K562 (cell line): ENCODE data around the gene SHISA6. TPM values are rescaled to one million over a fixed set of nuclear protein-coding genes. Genes with fewer than 3 reads are reported as not detected.

Source experiments
- ATAC-seq: fragments of 200-7000 bp; cut with Tn5 transposase; 3 replicates; pipeline ENCODE4 v1.9.1; 2020; ENCODE audit warnings: moderate library complexity
- BruUV-seq: library from RNA; stranded (reverse); fragments of 400-500 nt; replicated peaks from 2 replicates; lab custom pipeline; 2021; lab: Mats Ljungman, UMichigan
- CTCF ChIA-PET: fragments of 300-600 bp; formaldehyde crosslinking; extraction: SDS; loops from one replicate; lab custom pipeline; 2021; ENCODE audit warnings: low intra/inter-chr PET ratio; lab: Yijun Ruan, JAX
- POLR2A ChIA-PET: fragments of 300-600, 350-650 bp; sonication (Branson Sonifier 250); formaldehyde crosslinking; extraction: SDS; loops from one replicate; lab custom pipeline; 2021; ENCODE audit warnings: antibody characterized with exemption, inconsistent platforms; lab: Yijun Ruan, JAX
- DNase-seq, 4 experiments: peaks; one replicate each; pipeline versions ENCODE4 v3.0.0 to v3.0.0-alpha.2; 2011 to 2018; ENCODE audit warnings: low spot score in 3 of 4, mixed read lengths in 3 of 4; ENCODE audit errors: extremely low read depth in 1 of 4
- FAIRE-seq: peaks from 2 replicates; lab custom pipeline; 2011; peaks lifted over from hg19 to GRCh38; lab: Jason Lieb, UNC
- H2AFZ ChIP-seq: 2 replicates; pipeline ENCODE4 v1.6.0; 2011; ENCODE audit warnings: low read depth, low read length, control low read depth, inconsistent platforms
- H3K27ac ChIP-seq: fragments of 200-600 bp; 3 replicates; pipeline ENCODE4 v1.8.0; 2011; ENCODE audit warnings: low read depth, mild to moderate bottlenecking, control low read depth, inconsistent platforms, low read length, moderate library complexity, mixed read lengths; ENCODE audit errors: extremely low read depth
- H3K27me3 ChIP-seq, 2 experiments: fragments of 300-600 bp in 1 of 2; 2 replicates in 1 of 2; 3 replicates in 1 of 2; pipeline versions ENCODE4 v1.6.0 to v1.8.0; 2011; ENCODE audit warnings: inconsistent platforms in 2 of 2, low read length in 2 of 2, mild to moderate bottlenecking in 1 of 2, mixed read lengths in 1 of 2, moderate library complexity in 1 of 2; ENCODE audit not compliant: control insufficient read depth in 2 of 2, insufficient read depth in 2 of 2
- H3K36me3 ChIP-seq: fragments of 300-600 bp; 3 replicates; pipeline ENCODE4 v1.8.0; 2011; ENCODE audit warnings: mild to moderate bottlenecking, low read length, inconsistent platforms; ENCODE audit not compliant: control insufficient read depth, insufficient read depth
- H3K4me1 ChIP-seq, 2 experiments: fragments of 200-600 bp in 1 of 2; replicated peaks in 1 of 2; 2 replicates in 1 of 2; 3 replicates in 1 of 2; pipeline versions ENCODE4 v1.5.1 to v1.8.0; 2011; ENCODE audit warnings: inconsistent platforms in 2 of 2, low read length in 2 of 2, mild to moderate bottlenecking in 1 of 2, mixed read lengths in 1 of 2, moderate library complexity in 1 of 2; ENCODE audit not compliant: control insufficient read depth in 2 of 2, insufficient read depth in 2 of 2
- H3K4me2 ChIP-seq: 2 replicates; pipeline ENCODE4 v1.6.1; 2011; ENCODE audit warnings: low read length, control low read depth, inconsistent platforms, mixed read lengths; ENCODE audit not compliant: insufficient read depth
- H3K4me3 ChIP-seq: fragments of 200-600 bp; sonication (generic), shearing (Covaris generic); 2 replicates; pipeline ENCODE4 v1.5.1; 2016; ENCODE audit warnings: control low read depth, inconsistent platforms
- H3K79me2 ChIP-seq: fragments of 200-600 bp; 3 replicates; pipeline ENCODE4 v1.8.0; 2011; ENCODE audit warnings: low read length, inconsistent platforms; ENCODE audit not compliant: control insufficient read depth, insufficient read depth
- H3K9ac ChIP-seq, 2 experiments: 2 replicates each; pipeline versions ENCODE4 v1.6.0 to v1.6.1; 2011; ENCODE audit warnings: low read depth in 2 of 2, low read length in 2 of 2, control low read depth in 1 of 2, inconsistent platforms in 1 of 2, mild to moderate bottlenecking in 1 of 2, mixed read lengths in 1 of 2; ENCODE audit not compliant: insufficient read depth in 1 of 2
- H3K9me1 ChIP-seq: one replicate; pipeline ENCODE4 v1.6.0; 2011; ENCODE audit warnings: inconsistent platforms, mild to moderate bottlenecking, low read length, moderate library complexity; ENCODE audit not compliant: control insufficient read depth, insufficient read depth
- H3K9me3 ChIP-seq: replicated peaks from 2 replicates; pipeline ENCODE4 v1.5.1; 2011; ENCODE audit warnings: low read depth, low read length, inconsistent platforms; ENCODE audit not compliant: control insufficient read depth, insufficient read depth
- H4K20me1 ChIP-seq: replicated peaks from 2 replicates; pipeline ENCODE4 v1.6.1; 2011; ENCODE audit warnings: low read length, inconsistent platforms, mixed read lengths; ENCODE audit not compliant: control insufficient read depth, insufficient read depth
- CHCHD3 ChIP-seq: fragments of 250-450 bp; sonication (Bioruptor Pico); IDR thresholded peaks from 2 replicates; pipeline ENCODE4 v2.1.2; 2022; ENCODE audit warnings: mild to moderate bottlenecking
- CREB1 ChIP-seq, 2 experiments: sonication (generic) in 1 of 2; formaldehyde crosslinking in 1 of 2; IDR thresholded peaks; 2 replicates each; pipeline versions ENCODE4 v1.6.1 to v1.8.0; 2012 to 2022; ENCODE audit warnings: inconsistent platforms in 1 of 2, mild to moderate bottlenecking in 1 of 2, missing genetic modification reagents in 1 of 2, moderate library complexity in 1 of 2
- ESRRA ChIP-seq: fragments of 450-650 bp; IDR thresholded peaks from 2 replicates; pipeline ENCODE4 v1.6.1; 2014; ENCODE audit warnings: low read depth, mild to moderate bottlenecking, moderate library complexity, borderline replicate concordance
- KAT7 ChIP-seq: sonication (generic); formaldehyde crosslinking; IDR thresholded peaks from 2 replicates; pipeline ENCODE4 v1.8.0; 2022; ENCODE audit warnings: missing genetic modification reagents, mild to moderate bottlenecking, borderline replicate concordance
- KLF13 ChIP-seq: fragments of 450-650 bp; IDR thresholded peaks from 2 replicates; pipeline ENCODE4 v1.6.1; 2016; ENCODE audit warnings: missing genetic modification characterization, low read depth, mild to moderate bottlenecking, missing compliant biosample characterization, moderate library complexity, borderline replicate concordance
- LCOR ChIP-seq: sonication (generic); formaldehyde crosslinking; IDR thresholded peaks from 2 replicates; pipeline ENCODE4 v1.8.0; 2022; ENCODE audit warnings: mild to moderate bottlenecking, missing genetic modification reagents
- POLR2B ChIP-seq: fragments of 450-650 bp; IDR thresholded peaks from 2 replicates; pipeline ENCODE4 v1.6.1; 2018; ENCODE audit warnings: low read depth; ENCODE audit not compliant: partially characterized antibody
- RBM15 ChIP-seq: fragments of 200-400 bp; formaldehyde crosslinking; IDR thresholded peaks from 2 replicates; pipeline ENCODE4 v1.6.1; 2018; ENCODE audit warnings: mild to moderate bottlenecking, low read length, moderate library complexity; ENCODE audit not compliant: insufficient read depth
- ZBTB11 ChIP-seq, 3 experiments: fragments of 200-800 bp in 1 of 3; fragments of 250-450 bp in 1 of 3; fragments of 450-650 bp in 1 of 3; sonication (Bioruptor Pico) in 1 of 3; sonication (Bioruptor generic) in 1 of 3; formaldehyde crosslinking in 1 of 3; IDR thresholded peaks; 2 replicates each; pipeline versions ENCODE4 v1.6.1 to v1.8.0; 2016 to 2022; ENCODE audit warnings: mild to moderate bottlenecking in 2 of 3, missing genetic modification characterization in 2 of 3, missing compliant biosample characterization in 1 of 3, moderate library complexity in 1 of 3
- ZNF584 ChIP-seq: fragments of 200-800 bp; sonication (Bioruptor generic); IDR thresholded peaks from 2 replicates; pipeline ENCODE4 v1.6.1; 2016; ENCODE audit warnings: low read depth, mild to moderate bottlenecking, missing genetic modification characterization, missing compliant biosample characterization
- WGBS: fragments of 100-300 bp; shearing (Covaris generic); methylation state at CpG from one replicate; pipeline ENCODE4 v1.1.6; 2016; ENCODE audit warnings: low coverage, mixed read lengths; ENCODE audit not compliant: insufficient coverage; ENCODE audit errors: missing lambda C conversion rate; 5-methylcytosine and 5-hydroxymethylcytosine counted together
- in situ Hi-C: fragments of 300-500 bp; cut with MboI; formaldehyde crosslinking; loops from 4 replicates; pipeline ENCODE4 v1.15.0; 2018; ENCODE audit warnings: inconsistent platforms, mixed read lengths
- intact Hi-C: fragments of 100-400 bp; cut with micrococcal nuclease; formaldehyde crosslinking; loops from 2 replicates; pipeline ENCODE4 v1.14.2; 2022
- polyA plus RNA-seq, 8 experiments: library from polyadenylated mRNA; depleted of rRNA in 4 of 8; stranded (reverse) in 5 of 8; unstranded in 3 of 8; fragments of >200 nt; fragmentation: Nextera tagmentation in 2 of 8; fragmentation: Illumina TruSeq in 1 of 8; extraction: Ambion mirVana in 2 of 8; extraction: Trizol in 1 of 8; gene quantifications; 2 replicates each; pipeline versions ENCODE4 v1.2.1 to v1.2.3, GENCODE V29; 2011 to 2014; ENCODE audit warnings: inconsistent platforms in 1 of 8, missing spikeins in 1 of 8
- total RNA-seq, 7 experiments: library from RNA; depleted of rRNA in 6 of 7; stranded (reverse); fragments of >200 nt in 6 of 7; fragmentation: Illumina TruSeq in 2 of 7; extraction: Trizol in 2 of 7; gene quantifications; 2 replicates each; pipeline versions ENCODE4 v1.2.1 to v1.2.3, GENCODE V29; 2011 to 2021; ENCODE audit warnings: low replicate concordance in 1 of 7
- TF ChIP-seq, protein P1 (sequence below): fragments of 450-650 bp; formaldehyde crosslinking; IDR thresholded peaks from 2 replicates; pipeline ENCODE4 v1.4.0; 2022; ENCODE audit warnings: missing genetic modification characterization
- TF ChIP-seq, protein P2 (sequence below): fragments of 250-450 bp; sonication (Bioruptor Pico); IDR thresholded peaks from 2 replicates; pipeline ENCODE4 v1.5.0; 2022; ENCODE audit warnings: mild to moderate bottlenecking

SHISA6 gene
- total and polyA plus RNA-seq, 9 of the 15 experiments (the other 6 are each of a cell fraction or from before 2014, with no cell fraction given) = not detected

DNA sequence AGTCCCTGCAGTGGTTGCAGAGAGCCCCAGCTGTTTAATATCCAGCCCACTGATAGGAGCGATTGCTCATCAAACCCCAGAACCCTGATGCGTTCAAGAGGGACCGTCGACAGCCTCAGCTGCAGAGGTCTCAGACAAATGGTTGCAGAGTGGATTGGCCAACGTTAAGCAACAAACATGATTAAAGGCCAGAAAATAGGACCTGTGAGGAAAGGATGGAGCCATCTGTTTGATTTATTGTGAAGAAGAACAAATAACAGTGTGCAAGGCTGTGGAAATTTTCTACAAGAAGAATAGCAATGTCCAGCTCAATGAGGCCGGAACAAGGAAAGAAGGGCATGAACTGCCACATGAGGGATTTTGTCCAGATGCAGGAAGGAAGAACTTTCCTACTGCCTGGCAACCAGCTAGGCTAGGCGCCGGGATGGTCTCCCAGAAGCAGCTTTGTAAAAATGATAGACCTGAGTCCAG lies 218.9 kb downstream of the SHISA6 start:
- H3K9me3 ChIP-seq = no peaks in the 10 kb centered on the region
- no peaks in the 10 kb centered on the region for H3K4me1 ChIP-seq
- ChIA-PET CTCF (no interaction called here), POLR2A (no interaction called here)
- H3K4me3 ChIP-seq = no peak overlapping the region
- no peak for FAIRE-seq
- no peaks in the 10 kb centered on the region for H3K79me2 ChIP-seq
- no peak for ATAC-seq
- H3K9me1 ChIP-seq = no peaks in the 10 kb centered on the region
- H3K27ac ChIP-seq = no peak overlapping the region
- no peaks in the 10 kb centered on the region for H4K20me1 ChIP-seq
- 5% methylated on average over 8 of the region's 8 CpGs for WGBS
- no TSS peak for BruUV-seq
- H3K36me3 ChIP-seq = no peaks in the 10 kb centered on the region
- DNase-seq = no peak
- no peak overlapping the region for H3K9ac ChIP-seq
- no peak overlapping the region for H3K4me2 ChIP-seq
- no peak overlapping the region for H2AFZ ChIP-seq
- intact Hi-C loops = no loop called here
- no peaks in the 10 kb centered on the region for H3K27me3 ChIP-seq
- in situ Hi-C loops = no loop called here
- TF ChIP-seq ESRRA = no peak
- TF ChIP-seq CHCHD3 (CRISPR knock-in tag) = no peak
- TF ChIP-seq, protein P1, sequence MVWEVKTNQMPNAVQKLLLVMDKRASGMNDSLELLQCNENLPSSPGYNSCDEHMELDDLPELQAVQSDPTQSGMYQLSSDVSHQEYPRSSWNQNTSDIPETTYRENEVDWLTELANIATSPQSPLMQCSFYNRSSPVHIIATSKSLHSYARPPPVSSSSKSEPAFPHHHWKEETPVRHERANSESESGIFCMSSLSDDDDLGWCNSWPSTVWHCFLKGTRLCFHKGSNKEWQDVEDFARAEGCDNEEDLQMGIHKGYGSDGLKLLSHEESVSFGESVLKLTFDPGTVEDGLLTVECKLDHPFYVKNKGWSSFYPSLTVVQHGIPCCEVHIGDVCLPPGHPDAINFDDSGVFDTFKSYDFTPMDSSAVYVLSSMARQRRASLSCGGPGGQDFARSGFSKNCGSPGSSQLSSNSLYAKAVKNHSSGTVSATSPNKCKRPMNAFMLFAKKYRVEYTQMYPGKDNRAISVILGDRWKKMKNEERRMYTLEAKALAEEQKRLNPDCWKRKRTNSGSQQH (CRISPR knock-in tag) = no peak
- no peak for TF ChIP-seq KAT7 (CRISPR knock-in tag)
- TF ChIP-seq, protein P2, sequence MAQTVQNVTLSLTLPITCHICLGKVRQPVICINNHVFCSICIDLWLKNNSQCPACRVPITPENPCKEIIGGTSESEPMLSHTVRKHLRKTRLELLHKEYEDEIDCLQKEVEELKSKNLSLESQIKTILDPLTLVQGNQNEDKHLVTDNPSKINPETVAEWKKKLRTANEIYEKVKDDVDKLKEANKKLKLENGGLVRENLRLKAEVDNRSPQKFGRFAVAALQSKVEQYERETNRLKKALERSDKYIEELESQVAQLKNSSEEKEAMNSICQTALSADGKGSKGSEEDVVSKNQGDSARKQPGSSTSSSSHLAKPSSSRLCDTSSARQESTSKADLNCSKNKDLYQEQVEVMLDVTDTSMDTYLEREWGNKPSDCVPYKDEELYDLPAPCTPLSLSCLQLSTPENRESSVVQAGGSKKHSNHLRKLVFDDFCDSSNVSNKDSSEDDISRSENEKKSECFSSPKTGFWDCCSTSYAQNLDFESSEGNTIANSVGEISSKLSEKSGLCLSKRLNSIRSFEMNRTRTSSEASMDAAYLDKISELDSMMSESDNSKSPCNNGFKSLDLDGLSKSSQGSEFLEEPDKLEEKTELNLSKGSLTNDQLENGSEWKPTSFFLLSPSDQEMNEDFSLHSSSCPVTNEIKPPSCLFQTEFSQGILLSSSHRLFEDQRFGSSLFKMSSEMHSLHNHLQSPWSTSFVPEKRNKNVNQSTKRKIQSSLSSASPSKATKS (CRISPR knock-in tag) = no peak
- TF ChIP-seq LCOR = no peak
- no peak for TF ChIP-seq ZNF584 (CRISPR knock-in tag)
- no peak for TF ChIP-seq ZBTB11 (CRISPR knock-in tag; IDR thresholded peaks at IDR 0.05)
- TF ChIP-seq KLF13 (tag) = no peak
- TF ChIP-seq CREB1 (IDR thresholded peaks at IDR 0.05) = no peak
- no peak for TF ChIP-seq CREB1 (CRISPR knock-in tag; IDR thresholded peaks at IDR 0.05)
- no peak for TF ChIP-seq RBM15
- TF ChIP-seq POLR2B = no peak
